WTC11 (cell line): ENCODE data around the gene WDPCP. TPM values are rescaled to one million over a fixed set of nuclear protein-coding genes. Genes with fewer than 3 reads are reported as not detected.

Experiments used
- ATAC-seq: fragments of 200-7000 bp; cut with Tn5 transposase; 2 replicates; pipeline ENCODE4 v1.10.0; 2021; ENCODE audit warnings: mild to moderate bottlenecking, moderate library complexity
- CTCF ChIA-PET: fragments of 300-600 bp; sonication (Branson Sonifier 250); formaldehyde crosslinking; loops from one replicate; lab custom pipeline; 2021; ENCODE audit warnings: antibody characterized with exemption; lab: Charles Lee
- POLR2A ChIA-PET: fragments of 350-600 bp; sonication (Branson Sonifier 250); formaldehyde crosslinking; loops from one replicate; lab custom pipeline; 2021; ENCODE audit warnings: antibody characterized with exemption; lab: Charles Lee
- DNase-seq: peaks from one replicate; pipeline ENCODE4 v3.0.0; 2021; ENCODE audit warnings: low spot score
- H3K27ac Mint-ChIP-seq: 2 replicates; pipeline ENCODE4 v1.8.0; 2021; ENCODE audit warnings: mixed read lengths
- H3K27me3 Mint-ChIP-seq: 2 replicates; pipeline ENCODE4 v1.8.0; 2021; ENCODE audit warnings: low read depth, mild to moderate bottlenecking, moderate library complexity, mixed read lengths
- H3K36me3 Mint-ChIP-seq: 2 replicates; pipeline ENCODE4 v1.8.0; 2021; ENCODE audit warnings: mixed read lengths
- H3K4me1 Mint-ChIP-seq: 2 replicates; pipeline ENCODE4 v1.8.0; 2022; ENCODE audit warnings: mixed read lengths
- H3K4me3 Mint-ChIP-seq: 2 replicates; pipeline ENCODE4 v1.8.0; 2021; ENCODE audit warnings: mild to moderate bottlenecking, moderate library complexity, mixed read lengths
- H3K9me3 Mint-ChIP-seq: 2 replicates; pipeline ENCODE4 v1.8.0; 2021; ENCODE audit warnings: mixed read lengths
- AR ChIP-seq: fragments of 250-450 bp; sonication (Bioruptor Pico); IDR thresholded peaks from 2 replicates; pipeline ENCODE4 v1.9.0; 2021; ENCODE audit warnings: mild to moderate bottlenecking
- CBFB ChIP-seq: sonication (generic); formaldehyde crosslinking; IDR thresholded peaks from 2 replicates; pipeline ENCODE4 v1.8.1; 2022; ENCODE audit warnings: mild to moderate bottlenecking, low read depth, missing genetic modification reagents
- CDX4 ChIP-seq: fragments of 250-450 bp; sonication (Bioruptor Pico); IDR thresholded peaks from 2 replicates; pipeline ENCODE4 v1.9.0; 2021; ENCODE audit warnings: moderate library complexity, mild to moderate bottlenecking, inconsistent platforms, borderline replicate concordance
- ESRRA ChIP-seq: sonication (generic); formaldehyde crosslinking; IDR thresholded peaks from 2 replicates; pipeline ENCODE4 v1.8.1; 2022; ENCODE audit warnings: mild to moderate bottlenecking, missing genetic modification reagents, borderline replicate concordance
- FOXK1 ChIP-seq: sonication (generic); formaldehyde crosslinking; IDR thresholded peaks from 2 replicates; pipeline ENCODE4 v1.8.0; 2022; ENCODE audit warnings: mild to moderate bottlenecking, moderate library complexity, missing genetic modification reagents
- HMGA2 ChIP-seq: fragments of 250-450 bp; sonication (Bioruptor Pico); IDR thresholded peaks from 2 replicates; pipeline ENCODE4 v1.4.0; 2021; ENCODE audit warnings: mild to moderate bottlenecking, moderate library complexity
- JAZF1 ChIP-seq: fragments of 250-450 bp; sonication (Bioruptor Pico); IDR thresholded peaks from 2 replicates; pipeline ENCODE4 v1.9.0; 2021; ENCODE audit warnings: moderate library complexity, mild to moderate bottlenecking, inconsistent platforms
- JUN ChIP-seq: sonication (generic); formaldehyde crosslinking; IDR thresholded peaks from 2 replicates; pipeline ENCODE4 v1.8.0; 2023; ENCODE audit warnings: mild to moderate bottlenecking, missing genetic modification reagents
- MAX ChIP-seq: sonication (generic); formaldehyde crosslinking; IDR thresholded peaks from 2 replicates; pipeline ENCODE4 v1.8.0; 2022; ENCODE audit warnings: mild to moderate bottlenecking, missing genetic modification reagents
- MLX ChIP-seq: sonication (generic); formaldehyde crosslinking; IDR thresholded peaks from 2 replicates; pipeline ENCODE4 v1.8.1; 2023; ENCODE audit warnings: mild to moderate bottlenecking, missing genetic modification reagents, moderate library complexity
- NFYB ChIP-seq: sonication (generic); formaldehyde crosslinking; conservative IDR thresholded peaks from 2 replicates; pipeline ENCODE4 v1.8.0; 2022; ENCODE audit warnings: low read depth, missing genetic modification reagents
- OVOL2 ChIP-seq: fragments of 250-450 bp; sonication (Bioruptor Pico); IDR thresholded peaks from 2 replicates; pipeline ENCODE4 v1.9.0; 2021; ENCODE audit warnings: mild to moderate bottlenecking, borderline replicate concordance
- PREB ChIP-seq: sonication (generic); formaldehyde crosslinking; IDR thresholded peaks from 2 replicates; pipeline ENCODE4 v1.8.1; 2022; ENCODE audit warnings: mild to moderate bottlenecking, missing genetic modification reagents, moderate library complexity, borderline replicate concordance
- RELA ChIP-seq: sonication (generic); formaldehyde crosslinking; IDR thresholded peaks from 2 replicates; pipeline ENCODE4 v1.8.1; 2022; ENCODE audit warnings: missing genetic modification reagents, mild to moderate bottlenecking, borderline replicate concordance
- SMAD4 ChIP-seq: sonication (generic); formaldehyde crosslinking; IDR thresholded peaks from 2 replicates; pipeline ENCODE4 v1.8.0; 2022; ENCODE audit warnings: mild to moderate bottlenecking, missing genetic modification reagents
- TEAD1 ChIP-seq: sonication (generic); formaldehyde crosslinking; IDR thresholded peaks from 2 replicates; pipeline ENCODE4 v1.8.0; 2022; ENCODE audit warnings: mild to moderate bottlenecking, missing genetic modification reagents
- TEAD4 ChIP-seq: sonication (generic); formaldehyde crosslinking; IDR thresholded peaks from 2 replicates; pipeline ENCODE4 v1.8.0; 2022; ENCODE audit warnings: mild to moderate bottlenecking, missing genetic modification reagents
- USF1 ChIP-seq: sonication (generic); formaldehyde crosslinking; IDR thresholded peaks from 2 replicates; pipeline ENCODE4 v1.8.0; 2022; ENCODE audit warnings: mild to moderate bottlenecking, missing genetic modification reagents
- ZBTB43 ChIP-seq: sonication (generic); formaldehyde crosslinking; IDR thresholded peaks from 2 replicates; pipeline ENCODE4 v1.8.1; 2023; ENCODE audit warnings: mild to moderate bottlenecking, missing genetic modification reagents
- ZNF232 ChIP-seq: sonication (generic); formaldehyde crosslinking; IDR thresholded peaks from 2 replicates; pipeline ENCODE4 v1.8.0; 2022; ENCODE audit warnings: mild to moderate bottlenecking, missing genetic modification reagents
- ZNF317 ChIP-seq: sonication (generic); formaldehyde crosslinking; IDR thresholded peaks from 2 replicates; pipeline ENCODE4 v1.8.1; 2023; ENCODE audit warnings: low read depth, mild to moderate bottlenecking, moderate library complexity, missing genetic modification reagents, borderline replicate concordance
- ZNF425 ChIP-seq: fragments of 250-450 bp; sonication (Bioruptor Pico); conservative IDR thresholded peaks from 2 replicates; pipeline ENCODE4 v1.9.0; 2021; ENCODE audit warnings: mild to moderate bottlenecking
- total RNA-seq: library from RNA; stranded (reverse); gene quantifications from 3 replicates; pipeline ENCODE4 v1.2.3, GENCODE V29; 2021

WDPCP gene
- total RNA-seq, 1 experiment from 2014 or later: 10.9 TPM

GRCh38 chr2:63503818-63504217, 84.5 kb downstream of the WDPCP start:
- no peaks in the 10 kb centered on the region for H3K36me3 Mint-ChIP-seq
- ATAC-seq (no peak), DNase-seq (no peak)
- H3K4me1 Mint-ChIP-seq: peaks cover 32% of the 10 kb centered on the region
- no peak overlapping the region for H3K27ac Mint-ChIP-seq
- POLR2A ChIA-PET: no interaction called here
- H3K4me3 Mint-ChIP-seq: no peak overlapping the region
- peaks cover under 1% of the 10 kb centered on the region; the same call in 1 of the 2 replicates for H3K9me3 Mint-ChIP-seq
- CTCF ChIA-PET: interaction anchor here (0.6 to 1.3 kb wide), 3 partner anchors 16 to 79 kb away, joined by 3 to 4 read pairs (median 3); no protein-coding TSS in a partner anchor
- no peaks in the 10 kb centered on the region for H3K27me3 Mint-ChIP-seq
- TF ChIP-seq NFYB: no peak
- TF ChIP-seq CBFB (CRISPR knock-in tag): no peak
- no peak for TF ChIP-seq TEAD4 (CRISPR knock-in tag)
- no peak for TF ChIP-seq MAX (CRISPR knock-in tag)
- no peak for TF ChIP-seq CDX4
- TF ChIP-seq ZNF425 (CRISPR knock-in tag): no peak
- no peak for TF ChIP-seq MLX (CRISPR knock-in tag)
- TF ChIP-seq ZNF232 (CRISPR knock-in tag): no peak
- TF ChIP-seq ZBTB43 (CRISPR knock-in tag): no peak
- TF ChIP-seq ESRRA: no peak
- TF ChIP-seq USF1 (CRISPR knock-in tag): no peak
- TF ChIP-seq SMAD4 (CRISPR knock-in tag): no peak
- TF ChIP-seq JAZF1 (CRISPR knock-in tag): no peak

- Mint-ChIP-seq H3K36me3 (no peaks in the 10 kb centered on the region), H3K4me1 (peaks cover 42% of the 10 kb centered on the region), H3K27me3 (no peaks in the 10 kb centered on the region), H3K4me3 (no peak overlapping the region), H3K27ac (no peak overlapping the region), H3K9me3 (no peaks in the 10 kb centered on the region)
- ChIA-PET POLR2A (no interaction called here), CTCF (interaction anchor here (0.9 kb wide), 1 partner anchor 12 kb away, joined by 5 read pairs; no protein-coding TSS in a partner anchor)
- no peak for TF ChIP-seq OVOL2 (CRISPR knock-in tag)
- TF ChIP-seq AR: no peak
- no peak for TF ChIP-seq JUN (CRISPR knock-in tag)
- TF ChIP-seq FOXK1 (CRISPR knock-in tag): no peak
- no peak for TF ChIP-seq RELA (CRISPR knock-in tag)
- no peak for TF ChIP-seq ZNF317 (CRISPR knock-in tag)
- TF ChIP-seq ZBTB43 (CRISPR knock-in tag): no peak
- no peak for TF ChIP-seq HMGA2 (CRISPR knock-in tag)
- no peak for TF ChIP-seq PREB (CRISPR knock-in tag)
- no peak for TF ChIP-seq TEAD1 (CRISPR knock-in tag)
- ATAC-seq (no peak), DNase-seq (no peak)
Measured at GRCh38 chr2:63500398-63500797, 87.9 kb downstream of the WDPCP start.
